WTC11 (cell line): ENCODE data around the gene OSBPL10.
"Not testable (repeated sequence)": the region's sequence is repeated elsewhere in the genome, so short reads cannot be mapped to it uniquely, and the experiment has no call there.

Source experiments
- CTCF ChIP-seq: fragments of 200-600 bp; IDR thresholded peaks from 2 replicates; pipeline ENCODE4 v1.8.0; 2022; ENCODE audit warnings: antibody characterized with exemption
- FOXK1 ChIP-seq: sonication (generic); formaldehyde crosslinking; IDR thresholded peaks from 2 replicates; pipeline ENCODE4 v1.8.0; 2022; ENCODE audit warnings: mild to moderate bottlenecking, moderate library complexity, missing genetic modification reagents
- GABPB1 ChIP-seq: sonication (generic); formaldehyde crosslinking; IDR thresholded peaks from 2 replicates; pipeline ENCODE4 v1.8.1; 2023; ENCODE audit warnings: mild to moderate bottlenecking, missing genetic modification reagents
- MAX ChIP-seq: sonication (generic); formaldehyde crosslinking; IDR thresholded peaks from 2 replicates; pipeline ENCODE4 v1.8.0; 2022; ENCODE audit warnings: mild to moderate bottlenecking, missing genetic modification reagents
- NR3C1 ChIP-seq: sonication (generic); formaldehyde crosslinking; conservative IDR thresholded peaks from 2 replicates; pipeline ENCODE4 v1.8.1; 2023; ENCODE audit warnings: low read depth, mild to moderate bottlenecking, missing genetic modification reagents

- not testable (repeated sequence) for TF ChIP-seq CTCF; FOXK1 (CRISPR knock-in tag); GABPB1 (CRISPR knock-in tag); NR3C1 (CRISPR knock-in tag); MAX
Observed at GRCh38 chr3:31783851-31784250, 197.2 kb downstream of the OSBPL10 start.
